Islet of Langerhans (tissue), 1 donor: Measurements from ENCODE around the gene FAM193B.

Experiments
- FAIRE-seq: peaks from one replicate; lab custom pipeline; 2011; peaks lifted over from hg19 to GRCh38; lab: Jason Lieb, UNC

FAM193B gene

DNA sequence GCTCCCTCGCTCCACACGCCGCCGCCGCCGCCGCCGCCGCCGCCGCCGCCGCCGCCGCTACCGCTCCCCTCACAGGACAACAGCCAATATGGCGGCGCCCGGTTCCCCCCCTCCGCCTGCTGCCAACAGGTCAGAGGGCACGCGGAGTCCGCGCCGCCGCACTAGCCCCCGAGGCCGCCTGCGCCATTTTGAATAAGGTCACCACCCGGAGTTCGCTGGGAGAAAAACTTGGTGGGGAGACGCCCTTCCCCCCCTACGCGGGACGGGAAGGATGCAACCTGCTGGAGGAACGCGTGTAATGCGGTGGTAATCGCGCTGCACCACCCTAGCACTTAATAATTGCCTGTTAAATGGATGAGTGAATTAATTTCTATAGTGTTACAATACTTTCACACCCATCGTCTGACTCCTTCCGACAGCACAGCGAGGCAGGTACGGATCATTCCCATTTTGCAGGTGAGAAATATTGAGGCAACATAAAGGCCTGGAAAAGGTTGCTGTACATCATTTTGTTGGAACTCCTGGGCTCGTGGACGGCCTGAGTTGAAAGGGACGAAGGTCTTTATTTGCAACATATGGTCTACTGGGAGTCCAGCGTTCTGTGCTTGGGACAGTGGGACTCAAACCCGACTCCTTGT, at the start of gene FAM193B:
Gene FAM193B, minus strand, starts transcription at position 90 of the 638 bp plus-strand sequence. CDS start 105 bp downstream, outside the sequence.
- FAIRE-seq, result no peak

- FAIRE-seq, result no peak
These were observed 49.8 kb upstream of the FAM193B start for GRCh38 chr5:177604116-177604521.

GRCh38 chr5:177603631-177604030, 49.3 kb upstream of the FAM193B start:
- FAIRE-seq, result no peak

- FAIRE-seq, result no peak
These were observed 48.1 kb upstream of the FAM193B start for GRCh38 chr5:177602458-177602830.

DNA sequence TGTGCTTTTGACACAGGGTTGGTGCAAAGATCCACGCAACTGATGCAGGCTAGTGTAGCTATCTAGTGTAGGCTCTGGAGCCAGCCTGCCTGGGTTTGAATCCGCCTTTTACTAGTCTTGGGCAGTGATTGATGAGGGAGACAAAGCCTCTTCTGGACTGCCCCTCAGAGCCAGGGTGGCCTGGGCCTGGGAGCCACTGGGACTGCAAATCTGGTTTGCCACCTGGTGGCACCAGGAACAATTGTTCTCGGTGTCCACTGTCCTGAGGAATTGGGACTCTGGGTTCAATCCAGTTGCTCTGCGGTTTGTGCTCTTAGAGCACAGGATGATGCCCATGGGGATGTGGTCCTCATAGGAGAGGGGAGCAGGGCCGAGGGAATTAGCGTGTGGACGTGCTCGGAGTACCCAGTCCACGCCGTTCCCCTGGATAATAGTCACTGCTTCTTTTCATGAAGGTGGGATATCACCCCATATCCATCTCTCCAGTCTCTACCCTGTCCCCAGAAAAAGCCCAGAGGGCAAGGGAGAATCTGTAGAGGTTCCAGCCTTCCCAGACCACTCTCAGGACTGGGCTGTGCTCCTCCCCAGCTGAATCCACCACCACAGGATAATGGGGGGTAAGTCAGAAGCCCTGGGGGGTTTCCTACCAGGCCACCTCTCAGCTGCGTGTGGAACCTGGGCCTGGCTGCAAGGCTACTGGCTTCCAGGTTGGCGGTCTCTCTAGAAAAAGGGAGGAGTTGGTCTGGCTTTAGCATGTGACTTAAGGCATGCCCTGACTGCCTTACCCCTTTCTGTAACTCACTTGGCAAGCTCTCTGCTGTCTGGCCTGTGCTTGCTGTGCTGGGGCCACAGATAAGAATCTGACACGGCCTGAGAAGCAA, 47.5 kb upstream of the FAM193B start:
- no peak for FAIRE-seq

- FAIRE-seq, result no peak
These were observed 46.8 kb upstream of the FAM193B start for GRCh38 chr5:177601126-177601525.

GRCh38 chr5:177600508-177601018, 46.2 kb upstream of the FAM193B start:
- FAIRE-seq, result no peak

- no peak for FAIRE-seq
These were observed 45.6 kb upstream of the FAM193B start, which contains the start of gene B4GALT7 for GRCh38 chr5:177599731-177600507. Gene B4GALT7, plus strand, starts transcription at chr5:177600132. Its CDS starts 79 bp downstream, at chr5:177600211.

GRCh38 chr5:177598477-177598876, 44.1 kb upstream of the FAM193B start:
- FAIRE-seq, result no peak

GRCh38 chr5:177596775-177597238, 42.4 kb upstream of the FAM193B start:
- FAIRE-seq, result no peak

DNA sequence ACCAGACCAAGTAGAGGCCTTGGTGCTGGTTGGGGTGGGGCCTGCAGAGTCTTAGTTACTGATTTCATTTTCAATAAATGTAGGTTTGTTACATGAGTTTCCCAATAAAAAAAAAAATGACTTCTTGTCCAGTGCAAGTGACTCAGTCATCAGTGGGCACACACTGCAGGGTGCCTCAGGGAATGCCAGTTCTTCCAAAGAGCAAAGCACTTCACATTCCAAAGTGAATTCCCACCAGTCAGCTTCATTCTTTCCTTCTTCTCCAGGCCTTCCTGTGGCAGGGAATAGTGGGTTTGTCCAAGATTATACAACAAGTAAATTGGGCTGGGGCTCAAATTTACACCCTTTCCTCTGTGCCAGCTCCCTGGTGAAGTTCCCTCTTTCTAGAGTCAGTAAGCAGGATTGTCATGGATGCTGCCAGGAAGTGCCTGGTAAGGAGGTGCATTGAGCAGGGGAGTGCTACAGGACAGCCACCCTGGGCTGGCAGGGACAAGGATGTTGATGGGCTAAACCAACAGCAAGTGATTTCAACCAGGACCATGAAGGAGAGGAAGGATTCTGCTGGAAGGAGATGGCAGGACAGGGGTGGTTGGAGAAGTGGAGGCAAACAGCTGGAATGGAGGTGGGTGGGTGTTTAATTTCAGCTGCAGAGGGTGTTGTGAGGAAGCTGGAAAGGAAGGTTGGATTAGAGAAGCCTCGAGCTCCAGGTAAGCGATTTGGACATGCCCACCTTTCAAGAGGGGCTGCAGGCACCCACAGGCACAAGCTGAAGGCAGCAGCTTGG, 41.8 kb upstream of the FAM193B start:
- FAIRE-seq, result no peak

- no peak for FAIRE-seq
These were observed 40.7 kb upstream of the FAM193B start for GRCh38 chr5:177595026-177595585.

- FAIRE-seq, result no peak
These were observed 39.7 kb upstream of the FAM193B start for GRCh38 chr5:177594071-177594470.

DNA sequence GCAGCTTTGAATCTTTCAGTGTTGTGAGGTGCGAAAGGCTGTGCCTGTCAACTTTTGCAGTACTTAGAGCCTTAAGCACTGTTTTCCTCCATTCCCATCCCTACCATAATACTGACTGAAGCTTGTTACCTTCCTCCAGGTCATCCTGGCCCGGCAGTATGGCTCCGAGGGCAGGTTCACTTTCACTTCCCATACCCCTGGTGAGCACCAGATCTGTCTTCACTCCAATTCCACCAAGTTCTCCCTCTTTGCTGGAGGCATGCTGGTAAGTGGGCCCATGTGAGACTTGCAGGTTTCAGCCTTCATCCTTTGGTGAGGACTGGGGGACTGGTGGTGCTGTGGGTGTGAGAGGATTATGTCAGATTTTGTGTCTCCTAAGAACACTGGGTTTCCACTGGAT, 39.1 kb upstream of the FAM193B start:
- no peak for FAIRE-seq

- FAIRE-seq, result no peak
These were observed 38.5 kb upstream of the FAM193B start for GRCh38 chr5:177592905-177593304.

- no peak for FAIRE-seq
These were observed 37.9 kb upstream of the FAM193B start, which contains the start of gene TMED9 for GRCh38 chr5:177592010-177592834. Gene TMED9, plus strand, starts transcription at chr5:177592203. Its CDS starts 12 bp downstream, at chr5:177592215.

- FAIRE-seq, result no peak
These were observed 37.3 kb upstream of the FAM193B start for GRCh38 chr5:177591690-177592009.

DNA sequence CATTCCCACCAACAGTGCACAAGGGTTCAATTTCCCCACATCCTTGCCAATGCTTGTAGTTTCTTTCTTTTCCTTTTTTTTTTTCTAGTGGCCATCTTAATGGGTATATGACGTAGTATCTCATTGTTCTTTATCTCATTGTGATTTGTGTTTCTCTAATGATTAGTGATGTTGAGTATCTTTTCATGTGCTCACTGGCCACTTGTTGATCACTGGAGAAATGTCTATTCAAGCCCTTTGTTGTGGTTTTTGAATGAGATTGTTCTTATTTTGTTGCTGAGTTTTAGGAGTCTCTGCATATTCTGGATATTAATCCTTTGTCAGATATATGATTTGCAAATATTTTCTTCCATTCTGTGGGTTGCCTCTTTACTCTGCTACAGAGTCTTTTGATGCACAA, 36.0 kb upstream of the FAM193B start:
- no peak for FAIRE-seq

GRCh38 chr5:177588413-177588909, 34.1 kb upstream of the FAM193B start:
- no peak for FAIRE-seq

GRCh38 chr5:177578316-177578715, 24.0 kb upstream of the FAM193B start:
- no peak for FAIRE-seq
